GM12878 (cell line): ENCODE measurements around the gene SLC38A8. TPM values are rescaled to one million over a fixed set of nuclear protein-coding genes. Genes with fewer than 3 reads are reported as not detected.

ENCODE experiments used
- ATAC-seq: fragments of 200-7000 bp; cut with Tn5 transposase; 3 replicates; pipeline ENCODE4 v1.9.1; 2020; ENCODE audit warnings: mild to moderate bottlenecking, moderate library complexity
- BruUV-seq: library from RNA; stranded (reverse); fragments of 400-500 nt; replicated peaks from 2 replicates; lab custom pipeline; 2021; lab: Mats Ljungman, UMichigan
- CTCF ChIA-PET: fragments of 300-600 bp; sonication (Branson Sonifier 250); formaldehyde crosslinking; extraction: SDS; loops from one replicate; lab custom pipeline; 2021; ENCODE audit warnings: inconsistent platforms; lab: Yijun Ruan, JAX
- POLR2A ChIA-PET: fragments of 350-600 bp; formaldehyde crosslinking; extraction: SDS; loops from one replicate; lab custom pipeline; 2021; ENCODE audit warnings: inconsistent platforms; lab: Charles Lee
- RAD21 ChIA-PET: fragments of 300-600 bp; sonication (Branson Sonifier 250); formaldehyde crosslinking; loops from one replicate; lab custom pipeline; 2023; ENCODE audit warnings: antibody characterized with exemption; ENCODE audit not compliant: unreplicated experiment; lab: Charles Lee
- SMC1A ChIA-PET: fragments of 300-600 bp; sonication (Branson Sonifier 250); formaldehyde crosslinking; loops from one replicate; lab custom pipeline; 2023; ENCODE audit not compliant: unreplicated experiment, uncharacterized antibody; lab: Charles Lee
- DNase-seq: peaks from one replicate; pipeline ENCODE4 v3.0.0-alpha.2; 2011; ENCODE audit warnings: low read depth, low spot score
- FAIRE-seq: peaks from 3 replicates; lab custom pipeline; 2011; peaks lifted over from hg19 to GRCh38; lab: Jason Lieb, UNC
- H2AFZ ChIP-seq: 2 replicates; pipeline ENCODE4 v1.6.0; 2011; ENCODE audit warnings: low read depth, low read length, control low read depth; ENCODE audit not compliant: control insufficient read depth
- H3K27ac ChIP-seq: 2 replicates; pipeline ENCODE4 v1.5.1; 2011; ENCODE audit warnings: control low read depth; ENCODE audit not compliant: control insufficient read depth, insufficient read depth
- H3K27me3 ChIP-seq, 2 experiments: replicated peaks in 1 of 2; 2 replicates each; pipeline versions ENCODE4 v1.6.0 to v1.6.1; 2011; ENCODE audit warnings: low read length in 1 of 2; ENCODE audit not compliant: control insufficient read depth in 2 of 2, insufficient read depth in 2 of 2
- H3K36me3 ChIP-seq, 2 experiments: 2 replicates each; pipeline ENCODE4 v1.5.1; 2011; ENCODE audit warnings: low read length in 1 of 2; ENCODE audit not compliant: control insufficient read depth in 2 of 2, insufficient read depth in 2 of 2
- H3K4me1 ChIP-seq: 2 replicates; pipeline ENCODE4 v1.6.1; 2011; ENCODE audit warnings: mild to moderate bottlenecking, low read length, moderate library complexity, mixed read lengths; ENCODE audit not compliant: control insufficient read depth, insufficient read depth
- H3K4me2 ChIP-seq: 2 replicates; pipeline ENCODE4 v1.6.0; 2011; ENCODE audit warnings: control low read depth; ENCODE audit not compliant: control insufficient read depth, insufficient read depth
- H3K4me3 ChIP-seq: fragments of 200-600 bp; sonication (generic); 2 replicates; pipeline ENCODE4 v1.5.1; 2016
- H3K79me2 ChIP-seq: 2 replicates; pipeline ENCODE4 v1.6.0; 2011; ENCODE audit warnings: low read length; ENCODE audit not compliant: control insufficient read depth, insufficient read depth
- H3K9ac ChIP-seq: 2 replicates; pipeline ENCODE4 v1.8.0; 2011; ENCODE audit warnings: low read length, control low read depth, mixed read lengths; ENCODE audit not compliant: control insufficient read depth, insufficient read depth
- H3K9me3 ChIP-seq: replicated peaks from 3 replicates; pipeline ENCODE4 v1.5.1; 2011; ENCODE audit warnings: mild to moderate bottlenecking, low read length; ENCODE audit not compliant: control insufficient read depth, insufficient read depth
- H4K20me1 ChIP-seq: 2 replicates; pipeline ENCODE4 v1.6.0; 2011; ENCODE audit not compliant: control insufficient read depth, insufficient read depth
- BMI1 ChIP-seq: fragments of 450-650 bp; IDR thresholded peaks from 2 replicates; pipeline ENCODE4 v1.6.1; 2016; ENCODE audit warnings: mild to moderate bottlenecking, moderate library complexity, borderline replicate concordance
- CHD2 ChIP-seq: IDR thresholded peaks from 2 replicates; pipeline ENCODE4 v1.6.1; 2011; ENCODE audit warnings: low read depth, low read length, improper control_type of control experiment, borderline replicate concordance
- KLF5 ChIP-seq: fragments of 450-650 bp; IDR thresholded peaks from 2 replicates; pipeline ENCODE4 v1.6.1; 2014; ENCODE audit warnings: mild to moderate bottlenecking; ENCODE audit not compliant: partially characterized antibody
- MEF2B ChIP-seq: fragments of 450-650 bp; IDR thresholded peaks from 2 replicates; pipeline ENCODE4 v1.6.1; 2018; ENCODE audit warnings: mild to moderate bottlenecking, moderate library complexity; ENCODE audit not compliant: partially characterized antibody, poor library complexity, severe bottlenecking
- RAD51 ChIP-seq: fragments of 450-650 bp; IDR thresholded peaks from 2 replicates; pipeline ENCODE4 v1.6.1; 2016; ENCODE audit warnings: moderate library complexity, mild to moderate bottlenecking, inconsistent platforms
- SMAD1 ChIP-seq: fragments of 450-650 bp; IDR thresholded peaks from 2 replicates; pipeline ENCODE4 v1.6.1; 2018; ENCODE audit warnings: mild to moderate bottlenecking, low read depth; ENCODE audit not compliant: partially characterized antibody
- SPI1 ChIP-seq: IDR thresholded peaks from 2 replicates; pipeline ENCODE4 v1.6.1; 2011; ENCODE audit warnings: low read depth, mild to moderate bottlenecking, low read length, moderate library complexity, borderline replicate concordance; ENCODE audit not compliant: insufficient read depth
- ZNF622 ChIP-seq: fragments of 450-650 bp; IDR thresholded peaks from 2 replicates; pipeline ENCODE4 v1.6.1; 2017; ENCODE audit warnings: mild to moderate bottlenecking, inconsistent platforms
- WGBS: methylation state at CpG from one replicate; pipeline ENCODE4 v1.1.6; 2016; ENCODE audit warnings: low lambda C conversion rate; ENCODE audit not compliant: insufficient replicate concordance, insufficient coverage; ENCODE audit errors: missing lambda C conversion rate; 5-methylcytosine and 5-hydroxymethylcytosine counted together
- in situ Hi-C: fragments of 300-500 bp; cut with MboI; formaldehyde crosslinking; loops from 9 replicates; pipeline ENCODE4 v1.14.3; 2018; ENCODE audit warnings: mixed read lengths
- intact Hi-C: fragments of 100-400 bp; cut with micrococcal nuclease; formaldehyde crosslinking; loops from one replicate; pipeline ENCODE4 v1.14.2; 2022; ENCODE audit not compliant: unreplicated experiment
- polyA plus RNA-seq, 11 experiments: library from polyadenylated mRNA; depleted of rRNA in 4 of 11; unstranded in 6 of 11; stranded (reverse) in 5 of 11; fragments of >200 nt; fragmentation: Nextera tagmentation in 4 of 11; fragmentation: Illumina TruSeq in 1 of 11; extraction: Ambion mirVana in 4 of 11; extraction: Trizol in 1 of 11; gene quantifications; 1 replicate in 1 of 11; 2 replicates in 10 of 11; pipeline versions ENCODE4 v1.2.1 to v1.2.3, GENCODE V29; 2011 to 2016; ENCODE audit warnings: inconsistent platforms in 2 of 11, missing spikeins in 2 of 11, low read depth in 1 of 11
- total RNA-seq, 4 experiments: library from RNA; depleted of rRNA in 3 of 4; stranded (reverse); fragments of >200 nt in 3 of 4; fragmentation: Illumina TruSeq in 1 of 4; extraction: Trizol in 1 of 4; gene quantifications; 2 replicates each; pipeline versions ENCODE4 v1.2.1 to v1.2.3, GENCODE V29; 2013 to 2021

SLC38A8 gene
- total and polyA plus RNA-seq, 10 of the 15 experiments (the other 5 are each of a cell fraction or from before 2014, with no cell fraction given), result not detected

DNA sequence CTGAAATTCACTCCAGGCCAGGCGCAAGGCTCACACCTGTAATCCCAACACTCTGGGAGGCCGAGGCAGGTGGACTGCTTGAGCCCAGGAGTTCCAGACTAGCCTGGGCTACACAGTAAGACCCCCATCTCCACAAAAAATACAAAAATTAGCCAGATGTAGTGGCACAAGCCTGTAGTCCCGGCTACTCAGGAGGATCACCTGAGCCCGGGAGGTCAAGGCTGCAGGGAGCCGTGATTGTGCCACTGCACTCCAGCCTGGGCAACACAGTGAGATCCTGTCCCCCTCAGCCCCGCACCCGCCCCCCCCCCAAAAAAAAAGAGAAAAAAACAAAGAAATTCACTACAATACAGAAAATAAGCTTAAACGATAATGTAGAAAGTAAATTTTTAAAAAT is 42.7 kb upstream of the SLC38A8 start:
- no peaks in the 10 kb centered on the region for H3K27me3 ChIP-seq
- H3K4me3 ChIP-seq, result no peak overlapping the region
- H3K79me2 ChIP-seq, result no peaks in the 10 kb centered on the region
- no peak overlapping the region; the same call in 1 of the 2 replicates for H3K4me2 ChIP-seq
- WGBS, result 58% methylated on average over 6 of the region's 8 CpGs
- RAD21 ChIA-PET, result interaction anchor here (1.1 to 7.3 kb wide), 6 partner anchors 20 to 420 kb away, joined by 4 to 49 read pairs (median 8); partner anchors contain the start of genes MBTPS1 and TAF1C
- no peaks in the 10 kb centered on the region for H3K9me3 ChIP-seq
- POLR2A ChIA-PET, result no interaction called here
- FAIRE-seq, result no peak
- CTCF ChIA-PET, result interaction anchor here (1.0 to 7.9 kb wide), 19 partner anchors 14 to 421 kb away, joined by 3 to 102 read pairs (median 5); partner anchors contain the start of genes ADAD2, MBTPS1 and TAF1C
- H4K20me1 ChIP-seq, result peaks cover 10% of the 10 kb centered on the region
- SMC1A ChIA-PET, result interaction anchor here (0.8 to 7.1 kb wide), 9 partner anchors 19 to 102 kb away, joined by 3 to 61 read pairs (median 4); partner anchors contain the start of genes MBTPS1 and TAF1C
- BruUV-seq, result no TSS peak
- H3K27ac ChIP-seq, result no peak overlapping the region
- H2AFZ ChIP-seq, result no peak overlapping the region
- no peak for TF ChIP-seq BMI1
- TF ChIP-seq CHD2, result no peak
- no peak for TF ChIP-seq SPI1
- no peak for TF ChIP-seq ZNF622
- TF ChIP-seq RAD51, result no peak
- TF ChIP-seq MEF2B, result no peak
- TF ChIP-seq KLF5, result no peak
- TF ChIP-seq SMAD1, result no peak
- in situ Hi-C loops, result loop anchor here (5.0 kb wide), 2 partner anchors 57 to 102 kb away; partner anchors contain the start of gene TAF1C
- peaks cover 20 to 41% of the 10 kb centered on the region in 2 experiments for H3K36me3 ChIP-seq
- ATAC-seq, result no peak
- peaks cover 49% of the 10 kb centered on the region for H3K4me1 ChIP-seq
- intact Hi-C loops, result loop anchor here (5.0 kb wide), 1 partner anchor 222 kb away; no protein-coding TSS in a partner anchor
- no peak overlapping the region for H3K9ac ChIP-seq
- DNase-seq, result no peak
